DMS 273 (cell line): ENCODE results near the gene PPT1.

Source experiments
- DNase-seq: peaks from one replicate; lab custom pipeline; 2025; ENCODE audit not compliant: unreplicated experiment; lab: John Stamatoyannopoulos, UW

Gene PPT1

GRCh38 chr1:40092706-40093639 is 4.1 kb downstream of the PPT1 start:
- no peak for DNase-seq

GRCh38 chr1:40092241-40092640 is 4.8 kb downstream of the PPT1 start:
- DNase-seq = no peak

GRCh38 chr1:40090652-40091355 is 6.2 kb downstream of the PPT1 start:
- no peak for DNase-seq

GRCh38 chr1:40084750-40085149 is 12.3 kb downstream of the PPT1 start:
- DNase-seq = peak; percentile 99

- no peak for DNase-seq
These were observed 15.2 kb downstream of the PPT1 start for GRCh38 chr1:40081871-40082270.

- DNase-seq = no peak
These were observed 17.2 kb downstream of the PPT1 start for GRCh38 chr1:40079774-40080400.

GRCh38 chr1:40078512-40079333 is 18.3 kb downstream of the PPT1 start:
- DNase-seq = peak; percentile 100

- DNase-seq = no peak
These were observed 20.1 kb downstream of the PPT1 start for GRCh38 chr1:40076895-40077312.

GRCh38 chr1:40075266-40075665 is 21.8 kb downstream of the PPT1 start:
- no peak for DNase-seq

GRCh38 chr1:40073062-40073461 is 24.0 kb downstream of the PPT1 start:
- no peak for DNase-seq

GRCh38 chr1:40072142-40072541 is 24.9 kb downstream of the PPT1 start:
- DNase-seq = no peak

- peak; percentile 85 for DNase-seq
These were observed 29.2 kb downstream of the PPT1 start for GRCh38 chr1:40067851-40068250.

GRCh38 chr1:40067023-40067422 is 30.0 kb downstream of the PPT1 start:
- DNase-seq = no peak

GRCh38 chr1:40064797-40065499 is 32.1 kb downstream of the PPT1 start:
- DNase-seq = no peak

- peak; percentile 98 for DNase-seq
These were observed 36.9 kb downstream of the PPT1 start for GRCh38 chr1:40059960-40060750.

- DNase-seq = peak; percentile 98
These were observed 37.6 kb downstream of the PPT1 start for GRCh38 chr1:40059338-40059959.

GRCh38 chr1:40058453-40059337 is 38.4 kb downstream of the PPT1 start:
- DNase-seq = no peak

- no peak for DNase-seq
These were observed 39.0 kb downstream of the PPT1 start for GRCh38 chr1:40058097-40058452.
